ENCODE data around the gene THSD7B. TPM values are rescaled to one million over a fixed set of nuclear protein-coding genes. Genes with fewer than 3 reads are reported as not detected.

THSD7B gene
- total and polyA plus RNA-seq, 9 donors: 0.10 to 0.82 (median 0.37) TPM; not detected in 1

DNA sequence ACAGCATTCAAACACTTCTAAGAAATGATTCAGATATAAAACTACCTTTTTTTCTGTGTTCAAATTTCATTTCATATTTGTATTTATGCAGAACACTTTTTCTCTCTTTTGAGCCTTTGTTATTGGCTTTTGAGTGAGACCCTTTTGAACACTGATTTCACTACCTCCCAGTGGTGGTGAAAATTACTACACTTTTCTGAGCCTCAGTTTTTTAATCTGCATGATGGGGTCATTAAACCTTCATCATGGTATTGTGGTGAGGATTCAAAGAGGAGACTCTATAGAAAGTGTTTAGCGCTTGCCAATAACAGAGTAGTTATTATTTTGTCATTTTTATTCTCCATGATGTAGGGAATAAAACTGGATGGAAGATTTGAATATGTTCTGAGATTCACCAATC is 169.8 kb downstream of the THSD7B start:
- Histone ChIP-seq H3K4me3 (no peak overlapping the region), H3K27ac (no peak overlapping the region), H3K9me3 (no peaks in the 10 kb centered on the region), H3K36me3 (no peaks in the 10 kb centered on the region), H3K27me3 (no peaks in the 10 kb centered on the region), H3K4me1 (ENCODE audit: insufficient read depth) (no peaks in the 10 kb centered on the region)
- no peak for DNase-seq
- intact Hi-C loops (cut with DNase I): no loop called here
- no peak for TF ChIP-seq EP300 (IDR thresholded peaks at IDR 0.05)
- no peak for TF ChIP-seq POLR2A (IDR thresholded peaks at IDR 0.05)
- TF ChIP-seq CTCF (IDR thresholded peaks at IDR 0.05): no peak
- WGBS, 3 donors: 94 to 98% (median 95%) methylated on average over 1 of the region's 1 CpG

DNA sequence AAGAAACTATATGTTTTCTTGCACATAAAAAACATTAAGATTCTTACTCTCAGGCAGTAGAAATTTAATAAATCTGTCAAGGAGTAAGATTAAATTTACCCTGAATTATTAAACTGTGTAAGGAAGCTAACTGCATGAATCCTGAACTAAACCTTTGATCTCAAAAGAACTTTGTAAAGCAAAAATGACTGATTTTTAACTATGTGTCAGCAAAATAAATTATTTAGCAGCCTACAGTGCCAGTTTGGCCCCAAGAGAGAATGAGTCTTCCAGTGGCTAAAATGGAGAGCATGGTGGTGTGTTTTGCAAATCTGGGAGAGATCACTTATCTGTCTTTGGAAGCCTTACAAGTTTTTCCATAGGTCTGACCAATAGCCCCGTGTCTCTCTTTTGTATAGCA is 190.7 kb downstream of the THSD7B start:
- DNase-seq: no peak
- H3K4me3 ChIP-seq: no peak overlapping the region
- H3K36me3 ChIP-seq: no peaks in the 10 kb centered on the region
- H3K27ac ChIP-seq: no peak overlapping the region
- intact Hi-C loops (cut with DNase I): no loop called here
- H3K9me3 ChIP-seq: no peaks in the 10 kb centered on the region
- H3K27me3 ChIP-seq: no peaks in the 10 kb centered on the region
- no peak for TF ChIP-seq POLR2A (IDR thresholded peaks at IDR 0.05)
- H3K4me1 ChIP-seq (ENCODE audit: insufficient read depth): no peaks in the 10 kb centered on the region
- 0 to 39% (median 33%) methylated on average over 1 of the region's 1 CpG for WGBS, 3 donors

DNA sequence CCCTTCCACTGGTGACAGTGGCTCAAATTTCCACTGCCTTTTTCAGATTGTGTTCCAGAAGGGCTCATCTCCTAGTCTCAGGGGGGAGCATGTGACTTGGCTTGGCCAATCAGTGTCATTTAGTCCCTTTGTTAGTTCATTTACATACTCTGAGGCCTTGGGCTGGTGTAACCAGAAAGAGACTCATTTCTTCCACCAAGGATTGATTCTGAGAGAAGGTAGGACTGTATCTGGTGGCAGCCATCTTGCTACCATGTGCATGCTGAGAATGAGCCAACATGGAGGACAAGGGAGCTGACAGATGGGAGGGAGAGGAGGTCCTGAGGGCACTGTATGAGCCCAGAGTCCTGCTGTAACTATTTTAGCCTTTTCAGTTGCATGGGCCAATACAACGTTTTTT is 191.7 kb downstream of the THSD7B start:
- H3K9me3 ChIP-seq: no peaks in the 10 kb centered on the region
- no peaks in the 10 kb centered on the region for H3K27me3 ChIP-seq
- no peak for TF ChIP-seq POLR2A (IDR thresholded peaks at IDR 0.05)
- no peak for TF ChIP-seq CTCF (IDR thresholded peaks at IDR 0.05)
- no peak for TF ChIP-seq EP300 (IDR thresholded peaks at IDR 0.05)
- DNase-seq: no peak
- H3K36me3 ChIP-seq: no peaks in the 10 kb centered on the region
- no peak overlapping the region for H3K27ac ChIP-seq
- H3K4me3 ChIP-seq: no peak overlapping the region
- 13 to 60% (median 50%) methylated on average over 1 of the region's 1 CpG for WGBS, 3 donors
- no peaks in the 10 kb centered on the region for H3K4me1 ChIP-seq (ENCODE audit: insufficient read depth)
- intact Hi-C loops (cut with DNase I): no loop called here

- TF ChIP-seq EP300 (IDR thresholded peaks at IDR 0.05): no peak
- H3K9me3 ChIP-seq: no peaks in the 10 kb centered on the region
- WGBS, 3 donors: 32 to 46% (median 36%) methylated on average over 3 of the region's 3 CpGs
- DNase-seq: no peak
- intact Hi-C loops (cut with DNase I): no loop called here
- no peaks in the 10 kb centered on the region for H3K36me3 ChIP-seq
- no peak overlapping the region for H3K27ac ChIP-seq
- H3K27me3 ChIP-seq: no peaks in the 10 kb centered on the region
- no peak overlapping the region for H3K4me3 ChIP-seq
- peaks cover 2% of the 10 kb centered on the region for H3K4me1 ChIP-seq (ENCODE audit: insufficient read depth)
These were observed 196.9 kb downstream of the THSD7B start for GRCh38 chr2:136962105-136962725.

- H3K36me3 ChIP-seq: no peaks in the 10 kb centered on the region
- 5 to 23% (median 15%) methylated on average over 5 of the region's 5 CpGs for WGBS, 3 donors
- H3K4me3 ChIP-seq: no peak overlapping the region
- no peak overlapping the region for H3K27ac ChIP-seq
- no peaks in the 10 kb centered on the region for H3K27me3 ChIP-seq
- H3K4me1 ChIP-seq (ENCODE audit: insufficient read depth): peaks cover 2% of the 10 kb centered on the region
- no peak for DNase-seq
- intact Hi-C loops (cut with DNase I): no loop called here
- TF ChIP-seq EP300 (IDR thresholded peaks at IDR 0.05) (no peak), CTCF (IDR thresholded peaks at IDR 0.05) (no peak), POLR2A (IDR thresholded peaks at IDR 0.05) (no peak)
- no peaks in the 10 kb centered on the region for H3K9me3 ChIP-seq
These were observed 201.1 kb downstream of the THSD7B start for GRCh38 chr2:136966485-136966884.
